ENCODE data around the gene CRISP2. TPM values are rescaled to one million over a fixed set of nuclear protein-coding genes. Genes with fewer than 3 reads are reported as not detected.

The CRISP2 gene
- total and polyA plus RNA-seq, 9 of the 15 experiments (the other 6 are each of a cell fraction or from before 2014, with no cell fraction given), result not detected

GRCh38 chr6:49646130-49646824 is 67.1 kb downstream of the CRISP2 start (continued):
- no peak for TF ChIP-seq ELK1 (CRISPR knock-in tag; IDR thresholded peaks at IDR 0.05)
- TF ChIP-seq CEBPZ (IDR thresholded peaks at IDR 0.05; ENCODE audit: borderline replicate concordance, low read depth, low read length), result no peak
- no peak; the same call in 1 of the 2 replicates for TF ChIP-seq RAD51 (IDR thresholded peaks at IDR 0.05; ENCODE audit: borderline replicate concordance, low read depth)
- no peak for TF ChIP-seq ZNF551 (CRISPR knock-in tag; IDR thresholded peaks at IDR 0.05)
- TF ChIP-seq NEUROD1 (IDR thresholded peaks at IDR 0.05; ENCODE audit: borderline replicate concordance, low read depth, low read length, partially characterized antibody), result peak; percentile 93
- 0 out of 2 replicates have a peak, but pooled peaks have one; percentile 49 for TF ChIP-seq PHF21A (IDR thresholded peaks at IDR 0.05; ENCODE audit: borderline replicate concordance, low read depth)
- no peak for TF ChIP-seq ZNF224 (CRISPR knock-in tag; IDR thresholded peaks at IDR 0.05)
- no peak for TF ChIP-seq ZNF778 (CRISPR knock-in tag; IDR thresholded peaks at IDR 0.05)
- TF ChIP-seq ZNF780A (CRISPR knock-in tag; IDR thresholded peaks at IDR 0.05), result no peak
- 0 out of 2 replicates have a peak, but pooled peaks have one; percentile 16 for TF ChIP-seq MAFK (IDR thresholded peaks at IDR 0.05; ENCODE audit: low read length)
- TF ChIP-seq HOXB6 (CRISPR knock-in tag; IDR thresholded peaks at IDR 0.05; ENCODE audit: borderline replicate concordance), result no peak
- no peak for TF ChIP-seq RBM34 (IDR thresholded peaks at IDR 0.05; ENCODE audit: borderline replicate concordance, insufficient read depth, low read length)
- TF ChIP-seq FOS (IDR thresholded peaks at IDR 0.05; ENCODE audit: extremely low read depth, insufficient read length), result no peak
- no peak for TF ChIP-seq RFX7 (CRISPR knock-in tag; IDR thresholded peaks at IDR 0.05)
- peak; percentile 98 for TF ChIP-seq TRIM24 (IDR thresholded peaks at IDR 0.05)
- peak; percentile 97 for TF ChIP-seq MEIS2 (IDR thresholded peaks at IDR 0.05; ENCODE audit: partially characterized antibody)
- peak; percentile 82 for TF ChIP-seq CXXC5 (CRISPR knock-in tag; IDR thresholded peaks at IDR 0.05)
- peak; percentile 72 to 84; a peak in 3 of 4 replicates for TF ChIP-seq TEAD1 (CRISPR knock-in tag; IDR thresholded peaks at IDR 0.05)
- TF ChIP-seq THRAP3 (IDR thresholded peaks at IDR 0.05; ENCODE audit: borderline replicate concordance), result no peak
- no peak for TF ChIP-seq FOXO4 (CRISPR knock-in tag; IDR thresholded peaks at IDR 0.05)
- peak in 1 of 2 experiments; percentile 49; a peak in 1 of 4 replicates for TF ChIP-seq MLLT1 (IDR thresholded peaks at IDR 0.05)
- no peak for TF ChIP-seq ZNF184 (CRISPR knock-in tag; IDR thresholded peaks at IDR 0.05)
